ENCODE results near the gene GLYATL3.

The GLYATL3 gene

GRCh38 chr6:49531774-49532569, 32.2 kb downstream of the GLYATL3 start:
- H3K4me3 ChIP-seq (ENCODE audit: low read depth in 1 of 2, low read length in 1 of 2), result no peak overlapping the region
- no peak for TF ChIP-seq CTCF (IDR thresholded peaks at IDR 0.05)

GRCh38 chr6:49535795-49536194, 36.1 kb downstream of the GLYATL3 start:
- H3K4me3 ChIP-seq (ENCODE audit: low read depth in 1 of 2, low read length in 1 of 2), result no peak overlapping the region
- no peak overlapping the region for H3K27ac ChIP-seq
- no peak for TF ChIP-seq CTCF (IDR thresholded peaks at IDR 0.05)
- H3K4me1 ChIP-seq (ENCODE audit: control insufficient read depth in 1 of 2, insufficient read depth in 1 of 2, low read depth in 1 of 2, low read length in 1 of 2), result no peaks in the 10 kb centered on the region
- H3K27me3 ChIP-seq, result peaks cover 5% of the 10 kb centered on the region
- no peaks in the 10 kb centered on the region for H3K9me3 ChIP-seq
- no peaks in the 10 kb centered on the region for H3K36me3 ChIP-seq

More at GRCh38 chr6:49531774-49532569, 32.2 kb downstream of the GLYATL3 start:
- Histone ChIP-seq H3K4me1 (ENCODE audit: control insufficient read depth in 1 of 2, insufficient read depth in 1 of 2, low read depth in 1 of 2, low read length in 1 of 2) (no peaks in the 10 kb centered on the region), H3K27ac (no peak overlapping the region), H3K36me3 (no peaks in the 10 kb centered on the region), H3K9me3 (no peaks in the 10 kb centered on the region), H3K27me3 (peaks cover 5% of the 10 kb centered on the region)

GRCh38 chr6:49539102-49539501, 39.4 kb downstream of the GLYATL3 start:
- H3K36me3 ChIP-seq, result no peaks in the 10 kb centered on the region
- no peaks in the 10 kb centered on the region for H3K4me1 ChIP-seq (ENCODE audit: control insufficient read depth in 1 of 2, insufficient read depth in 1 of 2, low read depth in 1 of 2, low read length in 1 of 2)
- no peak overlapping the region for H3K4me3 ChIP-seq (ENCODE audit: low read depth in 1 of 2, low read length in 1 of 2)
- no peak for TF ChIP-seq CTCF (IDR thresholded peaks at IDR 0.05)
- H3K27ac ChIP-seq, result no peak overlapping the region
- no peaks in the 10 kb centered on the region for H3K9me3 ChIP-seq
- no peaks in the 10 kb centered on the region for H3K27me3 ChIP-seq

GRCh38 chr6:49540614-49541013, 40.9 kb downstream of the GLYATL3 start:
- Histone ChIP-seq H3K27me3 (no peaks in the 10 kb centered on the region), H3K4me3 (ENCODE audit: low read depth in 1 of 2, low read length in 1 of 2) (no peak overlapping the region), H3K36me3 (no peaks in the 10 kb centered on the region), H3K9me3 (no peaks in the 10 kb centered on the region), H3K27ac (no peak overlapping the region), H3K4me1 (ENCODE audit: control insufficient read depth in 1 of 2, insufficient read depth in 1 of 2, low read depth in 1 of 2, low read length in 1 of 2) (no peaks in the 10 kb centered on the region)
- TF ChIP-seq CTCF (IDR thresholded peaks at IDR 0.05), result no peak

GRCh38 chr6:49541210-49541724, 41.5 kb downstream of the GLYATL3 start:
- H3K36me3 ChIP-seq, result no peaks in the 10 kb centered on the region
- H3K9me3 ChIP-seq, result no peaks in the 10 kb centered on the region
- peaks cover under 1% of the 10 kb centered on the region for H3K27me3 ChIP-seq
- no peak overlapping the region for H3K4me3 ChIP-seq (ENCODE audit: low read depth in 1 of 2, low read length in 1 of 2)
- H3K4me1 ChIP-seq (ENCODE audit: control insufficient read depth in 1 of 2, insufficient read depth in 1 of 2, low read depth in 1 of 2, low read length in 1 of 2), result no peaks in the 10 kb centered on the region
- H3K27ac ChIP-seq, result no peak overlapping the region
- TF ChIP-seq CTCF (IDR thresholded peaks at IDR 0.05), result no peak

Data from neutrophil (primary cell).